ENCODE data around the gene ZCCHC3.

GRCh38 chr20:313948-314347, 16.6 kb downstream of the ZCCHC3 start:
- TF ChIP-seq, protein P1, sequence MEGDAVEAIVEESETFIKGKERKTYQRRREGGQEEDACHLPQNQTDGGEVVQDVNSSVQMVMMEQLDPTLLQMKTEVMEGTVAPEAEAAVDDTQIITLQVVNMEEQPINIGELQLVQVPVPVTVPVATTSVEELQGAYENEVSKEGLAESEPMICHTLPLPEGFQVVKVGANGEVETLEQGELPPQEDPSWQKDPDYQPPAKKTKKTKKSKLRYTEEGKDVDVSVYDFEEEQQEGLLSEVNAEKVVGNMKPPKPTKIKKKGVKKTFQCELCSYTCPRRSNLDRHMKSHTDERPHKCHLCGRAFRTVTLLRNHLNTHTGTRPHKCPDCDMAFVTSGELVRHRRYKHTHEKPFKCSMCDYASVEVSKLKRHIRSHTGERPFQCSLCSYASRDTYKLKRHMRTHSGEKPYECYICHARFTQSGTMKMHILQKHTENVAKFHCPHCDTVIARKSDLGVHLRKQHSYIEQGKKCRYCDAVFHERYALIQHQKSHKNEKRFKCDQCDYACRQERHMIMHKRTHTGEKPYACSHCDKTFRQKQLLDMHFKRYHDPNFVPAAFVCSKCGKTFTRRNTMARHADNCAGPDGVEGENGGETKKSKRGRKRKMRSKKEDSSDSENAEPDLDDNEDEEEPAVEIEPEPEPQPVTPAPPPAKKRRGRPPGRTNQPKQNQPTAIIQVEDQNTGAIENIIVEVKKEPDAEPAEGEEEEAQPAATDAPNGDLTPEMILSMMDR (IDR thresholded peaks at IDR 0.05): no peak
- no peak for TF ChIP-seq POLR2A (IDR thresholded peaks at IDR 0.05)
